Epithelial cell of prostate (primary cell): ENCODE measurements around the gene INTS6.

ENCODE experiments used
- DNase-seq: peaks from one replicate; pipeline ENCODE4 v3.0.0-alpha.2; 2011; ENCODE audit warnings: low read depth, low spot score
- H3K27ac ChIP-seq: fragments of 450-650 bp; 2 replicates; pipeline ENCODE4 v1.5.1; 2017; ENCODE audit warnings: mild to moderate bottlenecking

The INTS6 gene

GRCh38 chr13:51452361-51453206 is at the start of gene INTS6:
TSS of gene INTS6 (minus strand) at chr13:51453036. CDS start at chr13:51452525, 511 bp downstream.
- peak within 1 kb of the TSS; percentile 91 for H3K27ac ChIP-seq
- peak; percentile 97 for DNase-seq

GRCh38 chr13:51502153-51502651 is 49.4 kb upstream of the INTS6 start:
- peak overlapping the region; percentile 67 for H3K27ac ChIP-seq
- DNase-seq, result peak; percentile 56

- peak overlapping the region; percentile 67 for H3K27ac ChIP-seq
Observed at GRCh38 chr13:51501592-51502152, 48.8 kb upstream of the INTS6 start.

GRCh38 chr13:51501096-51501495 is 48.3 kb upstream of the INTS6 start:
- H3K27ac ChIP-seq, result peak overlapping the region; percentile 67
- DNase-seq, result no peak

More at GRCh38 chr13:51501592-51502152, 48.8 kb upstream of the INTS6 start:
- DNase-seq, result no peak

GRCh38 chr13:51500687-51501086 is 47.9 kb upstream of the INTS6 start:
- no peak overlapping the region for H3K27ac ChIP-seq
- no peak for DNase-seq

- no peak overlapping the region for H3K27ac ChIP-seq
- DNase-seq, result no peak
Observed at GRCh38 chr13:51499841-51500240, 47.0 kb upstream of the INTS6 start.

- no peak overlapping the region for H3K27ac ChIP-seq
- no peak for DNase-seq
Observed at GRCh38 chr13:51495316-51495715, 42.5 kb upstream of the INTS6 start.

- DNase-seq, result no peak
Observed at GRCh38 chr13:51494156-51494555, 41.3 kb upstream of the INTS6 start.

GRCh38 chr13:51488212-51488611 is 35.4 kb upstream of the INTS6 start:
- no peak overlapping the region for H3K27ac ChIP-seq
- peak; percentile 27 for DNase-seq

More at GRCh38 chr13:51494156-51494555, 41.3 kb upstream of the INTS6 start:
- no peak overlapping the region for H3K27ac ChIP-seq

GRCh38 chr13:51481656-51482055 is 28.8 kb upstream of the INTS6 start:
- DNase-seq, result no peak
- H3K27ac ChIP-seq, result no peak overlapping the region

GRCh38 chr13:51479199-51479523 is 26.3 kb upstream of the INTS6 start:
- peak overlapping the region; percentile 19 for H3K27ac ChIP-seq

GRCh38 chr13:51478418-51479198 is 25.8 kb upstream of the INTS6 start:
- peak overlapping the region; percentile 19 for H3K27ac ChIP-seq

More at GRCh38 chr13:51479199-51479523, 26.3 kb upstream of the INTS6 start:
- peak; percentile 16 for DNase-seq

GRCh38 chr13:51477653-51478324 is 25.0 kb upstream of the INTS6 start:
- H3K27ac ChIP-seq, result no peak overlapping the region
- DNase-seq, result no peak

More at GRCh38 chr13:51478418-51479198, 25.8 kb upstream of the INTS6 start:
- DNase-seq, result no peak

GRCh38 chr13:51477149-51477548 is 24.3 kb upstream of the INTS6 start:
- no peak overlapping the region for H3K27ac ChIP-seq

GRCh38 chr13:51475727-51476501 is 23.1 kb upstream of the INTS6 start:
- no peak overlapping the region for H3K27ac ChIP-seq
- DNase-seq, result no peak

More at GRCh38 chr13:51477149-51477548, 24.3 kb upstream of the INTS6 start:
- DNase-seq, result no peak

- no peak for DNase-seq
- H3K27ac ChIP-seq, result no peak overlapping the region
Observed at GRCh38 chr13:51469790-51470189, 17.0 kb upstream of the INTS6 start.

GRCh38 chr13:51467730-51468129 is 14.9 kb upstream of the INTS6 start:
- DNase-seq, result no peak
- no peak overlapping the region for H3K27ac ChIP-seq

GRCh38 chr13:51465124-51465523 is 12.3 kb upstream of the INTS6 start:
- DNase-seq, result no peak
- no peak overlapping the region for H3K27ac ChIP-seq

GRCh38 chr13:51457086-51457815 is 4.4 kb upstream of the INTS6 start:
- DNase-seq, result no peak

More at GRCh38 chr13:51457086-51457815, 4.4 kb upstream of the INTS6 start:
- no peak overlapping the region for H3K27ac ChIP-seq
